Measurements from ENCODE around the gene PIP4K2C.
A peak's percentile ranks its signal among the peaks of the same experiment; 100 is the strongest.

PIP4K2C gene

GRCh38 chr12:57547288-57548012 is 43.5 kb upstream of the PIP4K2C start:
- TF ChIP-seq CTCF (IDR thresholded peaks at IDR 0.05; ENCODE audit: borderline replicate concordance, control extremely low read depth, extremely low read depth, insufficient read depth, missing control alignments) = no peak
- DNase-seq (ENCODE audit: low spot score) = no peak

GRCh38 chr12:57548013-57548315 is 43.0 kb upstream of the PIP4K2C start:
- in situ Hi-C loops (cut with MboI; ENCODE audit: low sequenced_read_pairs, unreplicated experiment) = no loop called here
- no peak for TF ChIP-seq CTCF (IDR thresholded peaks at IDR 0.05; ENCODE audit: borderline replicate concordance, control extremely low read depth, extremely low read depth, insufficient read depth, missing control alignments)
- no peak for DNase-seq (ENCODE audit: low spot score)

More at GRCh38 chr12:57547288-57548012, 43.5 kb upstream of the PIP4K2C start:
- in situ Hi-C loops (cut with MboI; ENCODE audit: low sequenced_read_pairs, unreplicated experiment) = no loop called here

GRCh38 chr12:57548488-57548887 is 42.5 kb upstream of the PIP4K2C start:
- no peak for TF ChIP-seq CTCF (IDR thresholded peaks at IDR 0.05; ENCODE audit: borderline replicate concordance, control extremely low read depth, extremely low read depth, insufficient read depth, missing control alignments)
- DNase-seq (ENCODE audit: low spot score) = no peak
- in situ Hi-C loops (cut with MboI; ENCODE audit: low sequenced_read_pairs, unreplicated experiment) = no loop called here

GRCh38 chr12:57549203-57549908 is 41.6 kb upstream of the PIP4K2C start:
- in situ Hi-C loops (cut with MboI; ENCODE audit: low sequenced_read_pairs, unreplicated experiment) = no loop called here
- no peak for DNase-seq (ENCODE audit: low spot score)
- no peak for TF ChIP-seq CTCF (IDR thresholded peaks at IDR 0.05; ENCODE audit: borderline replicate concordance, control extremely low read depth, extremely low read depth, insufficient read depth, missing control alignments)

- no peak for TF ChIP-seq CTCF (IDR thresholded peaks at IDR 0.05; ENCODE audit: borderline replicate concordance, control extremely low read depth, extremely low read depth, insufficient read depth, missing control alignments)
- in situ Hi-C loops (cut with MboI; ENCODE audit: low sequenced_read_pairs, unreplicated experiment) = no loop called here
- peak; percentile 85 for DNase-seq (ENCODE audit: low spot score)
Observed at GRCh38 chr12:57549909-57550640, 40.9 kb upstream of the PIP4K2C start, which contains the start of gene KIF5A. KIF5A (plus strand) TSS chr12:57550044; CDS start chr12:57550272, 228 bp downstream.

GRCh38 chr12:57550641-57551549 is 40.1 kb upstream of the PIP4K2C start:
- no peak for TF ChIP-seq CTCF (IDR thresholded peaks at IDR 0.05; ENCODE audit: borderline replicate concordance, control extremely low read depth, extremely low read depth, insufficient read depth, missing control alignments)
- in situ Hi-C loops (cut with MboI; ENCODE audit: low sequenced_read_pairs, unreplicated experiment) = no loop called here
- DNase-seq (ENCODE audit: low spot score) = no peak

Measured in GM13976 (cell line).